H7 (cell line): ENCODE data around the gene SFN. TPM values are rescaled to one million over a fixed set of nuclear protein-coding genes. Genes with fewer than 3 reads are reported as not detected.
"Not testable (repeated sequence)": the region's sequence is repeated elsewhere in the genome, so short reads cannot be mapped to it uniquely, and the experiment has no call there.

ENCODE experiments used
- DNase-seq: peaks from one replicate; pipeline ENCODE4 v3.0.0; 2012
- H3K27me3 ChIP-seq: 2 replicates; pipeline ENCODE4 v1.6.0; 2011; ENCODE audit warnings: mild to moderate bottlenecking, low read length; ENCODE audit not compliant: control insufficient read depth, insufficient read depth
- H3K36me3 ChIP-seq: replicated peaks from 2 replicates; pipeline ENCODE4 v1.5.1; 2011; ENCODE audit warnings: low read length; ENCODE audit not compliant: control insufficient read depth, insufficient read depth
- H3K4me3 ChIP-seq: 2 replicates; pipeline ENCODE4 v1.5.1; 2011; ENCODE audit warnings: low read depth, mild to moderate bottlenecking, control low read depth, low read length, moderate library complexity; ENCODE audit not compliant: insufficient read depth
- total RNA-seq: library from RNA; depleted of rRNA; stranded (reverse); fragments of >200 nt; shearing (Covaris generic); gene quantifications from 2 replicates; pipeline ENCODE4 v1.2.3, GENCODE V29; 2014

The SFN gene
- total RNA-seq, 1 experiment from 2014 or later = 11.3 TPM

GRCh38 chr1:26853600-26853999 lies 9.3 kb upstream of the SFN start:
- H3K4me3 ChIP-seq = no peak overlapping the region
- DNase-seq = no peak
- H3K36me3 ChIP-seq = peaks cover 18% of the 10 kb centered on the region
- H3K27me3 ChIP-seq = no peaks in the 10 kb centered on the region

- no peak for DNase-seq
- peaks cover 14% of the 10 kb centered on the region for H3K36me3 ChIP-seq
- H3K4me3 ChIP-seq = no peak overlapping the region
- no peaks in the 10 kb centered on the region for H3K27me3 ChIP-seq
Measured at GRCh38 chr1:26854906-26855305, 8.0 kb upstream of the SFN start.

GRCh38 chr1:26855636-26856035 lies 7.3 kb upstream of the SFN start:
- no peak for DNase-seq
- H3K27me3 ChIP-seq = no peaks in the 10 kb centered on the region
- no peak overlapping the region for H3K4me3 ChIP-seq
- peaks cover 13% of the 10 kb centered on the region for H3K36me3 ChIP-seq

GRCh38 chr1:26856181-26856580 lies 6.8 kb upstream of the SFN start:
- no peak overlapping the region for H3K4me3 ChIP-seq
- DNase-seq = no peak
- no peaks in the 10 kb centered on the region for H3K27me3 ChIP-seq
- H3K36me3 ChIP-seq = peaks cover 10% of the 10 kb centered on the region

DNA sequence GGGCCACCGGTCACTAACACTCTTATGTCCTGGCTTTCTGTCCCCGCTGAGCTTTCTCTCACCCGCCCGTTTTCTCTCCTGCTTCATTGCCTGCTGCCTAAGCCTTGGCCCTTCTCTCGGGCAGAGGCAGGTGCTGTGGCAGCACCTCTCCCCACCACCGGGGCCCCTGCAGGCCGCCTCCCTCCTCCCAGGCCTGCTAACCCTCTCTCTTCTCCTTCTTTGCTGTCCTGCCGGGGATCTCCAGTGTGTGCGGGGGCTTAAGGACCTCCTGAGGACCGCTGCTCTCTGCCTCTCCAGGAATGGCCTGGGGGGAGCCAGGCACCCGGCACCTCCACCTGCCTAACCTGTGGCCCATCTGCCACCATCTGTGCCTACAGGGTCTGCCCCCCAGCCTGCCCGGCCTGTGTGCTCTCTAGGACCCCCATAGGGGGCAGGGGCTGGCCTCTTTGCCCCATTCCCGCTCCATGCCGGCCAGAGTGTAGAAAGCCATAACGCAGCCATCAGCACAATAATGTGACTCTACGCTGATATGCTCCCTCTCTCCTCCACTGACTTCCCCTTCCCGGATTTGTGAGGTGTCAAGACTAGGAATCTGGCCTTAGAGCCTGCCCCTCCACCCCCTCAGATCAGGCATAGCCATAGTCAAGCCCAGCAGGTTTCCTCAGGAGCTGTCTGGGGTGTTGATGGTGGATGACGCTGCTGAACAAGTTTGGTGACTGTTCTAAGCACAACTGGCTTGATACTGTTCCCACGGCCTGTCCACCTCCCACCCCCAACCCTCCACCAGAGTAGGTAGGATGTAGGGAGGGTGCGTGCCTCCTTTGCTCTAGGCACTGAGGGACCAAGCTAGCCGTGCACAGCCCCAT lies 6.1 kb upstream of the SFN start:
- peak; percentile 74 for DNase-seq
- no peak overlapping the region for H3K4me3 ChIP-seq
- peaks cover 8% of the 10 kb centered on the region for H3K36me3 ChIP-seq
- H3K27me3 ChIP-seq = no peaks in the 10 kb centered on the region

- Histone ChIP-seq H3K36me3 (peaks cover 8% of the 10 kb centered on the region), H3K27me3 (no peaks in the 10 kb centered on the region)
- DNase-seq = no peak
Measured at GRCh38 chr1:26857473-26858060, 5.4 kb upstream of the SFN start.

DNA sequence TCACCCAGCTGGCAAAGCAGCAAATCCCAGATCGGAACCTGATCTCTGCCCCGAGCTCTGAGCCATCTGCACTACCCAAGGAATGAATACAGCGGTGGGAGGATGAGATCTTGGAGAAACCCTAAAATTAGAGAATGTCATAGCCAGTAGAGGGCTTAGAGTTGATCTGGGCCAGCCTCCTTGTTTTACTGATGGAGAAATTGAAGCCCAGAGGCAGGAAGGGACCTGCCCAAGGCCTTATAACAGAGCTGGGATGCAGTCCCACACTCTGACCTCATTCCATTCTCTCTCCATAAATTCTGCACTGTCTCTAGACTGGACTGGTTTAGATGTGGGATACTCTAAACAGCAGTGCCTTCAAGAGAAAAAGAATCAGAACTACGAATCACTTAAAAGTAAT lies 4.8 kb upstream of the SFN start:
- Histone ChIP-seq H3K27me3 (no peaks in the 10 kb centered on the region; the same call in 1 of the 2 replicates), H3K4me3 (no peak overlapping the region), H3K36me3 (peaks cover 8% of the 10 kb centered on the region)
- peak; percentile 30 for DNase-seq

More at GRCh38 chr1:26857473-26858060, 5.4 kb upstream of the SFN start:
- no peak overlapping the region for H3K4me3 ChIP-seq

GRCh38 chr1:26858891-26859640 lies 3.9 kb upstream of the SFN start:
- H3K36me3 ChIP-seq = peaks cover 1% of the 10 kb centered on the region
- no peak overlapping the region for H3K4me3 ChIP-seq
- peaks cover 6% of the 10 kb centered on the region for H3K27me3 ChIP-seq
- DNase-seq = no peak

DNA sequence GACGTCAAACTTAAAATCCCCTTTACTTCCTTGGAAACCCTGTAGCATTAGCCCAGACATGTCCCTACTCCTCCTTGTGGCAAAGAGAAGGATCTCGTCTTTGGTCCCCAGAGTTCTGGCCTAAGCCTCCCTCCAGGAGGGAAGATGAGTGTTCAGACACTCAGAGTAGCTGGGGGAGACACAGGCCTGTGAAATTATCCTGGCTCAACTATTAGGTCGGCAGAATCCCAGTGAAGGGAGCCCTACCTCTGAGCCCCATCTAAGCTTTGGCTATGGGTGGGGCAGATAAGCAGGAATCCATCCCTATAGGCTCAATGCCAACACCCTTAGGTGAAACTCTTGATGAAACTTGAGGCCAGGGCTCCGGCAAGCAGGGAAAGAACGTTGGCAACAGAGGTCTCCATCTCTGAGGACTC lies 1.7 kb upstream of the SFN start:
- peak; percentile 69 for DNase-seq
- Histone ChIP-seq H3K36me3 (no peaks in the 10 kb centered on the region), H3K27me3 (peaks cover 9% of the 10 kb centered on the region), H3K4me3 (no peak overlapping the region)

GRCh38 chr1:26861889-26862378 lies 1.0 kb upstream of the SFN start:
- DNase-seq = no peak
- Histone ChIP-seq H3K27me3 (peaks cover 9% of the 10 kb centered on the region), H3K36me3 (no peaks in the 10 kb centered on the region), H3K4me3 (no peak overlapping the region)

- peak overlapping the region; percentile 74; the same call in 1 of the 2 replicates for H3K4me3 ChIP-seq
- peaks cover 9% of the 10 kb centered on the region for H3K27me3 ChIP-seq
- DNase-seq = no peak
- no peaks in the 10 kb centered on the region for H3K36me3 ChIP-seq
Measured at GRCh38 chr1:26863685-26864077, 732 bp downstream of the SFN start.

GRCh38 chr1:26864610-26865480 lies 1.9 kb downstream of the SFN start:
- Histone ChIP-seq H3K36me3 (no peaks in the 10 kb centered on the region), H3K4me3 (peak overlapping the region; percentile 74), H3K27me3 (peaks cover 9% of the 10 kb centered on the region)
- DNase-seq = peak; percentile 99

- H3K4me3 ChIP-seq, H3K36me3 ChIP-seq, H3K27me3 ChIP-seq, DNase-seq: not testable (repeated sequence)
Measured at GRCh38 chr1:26873097-26873496, 10.1 kb downstream of the SFN start.

DNA sequence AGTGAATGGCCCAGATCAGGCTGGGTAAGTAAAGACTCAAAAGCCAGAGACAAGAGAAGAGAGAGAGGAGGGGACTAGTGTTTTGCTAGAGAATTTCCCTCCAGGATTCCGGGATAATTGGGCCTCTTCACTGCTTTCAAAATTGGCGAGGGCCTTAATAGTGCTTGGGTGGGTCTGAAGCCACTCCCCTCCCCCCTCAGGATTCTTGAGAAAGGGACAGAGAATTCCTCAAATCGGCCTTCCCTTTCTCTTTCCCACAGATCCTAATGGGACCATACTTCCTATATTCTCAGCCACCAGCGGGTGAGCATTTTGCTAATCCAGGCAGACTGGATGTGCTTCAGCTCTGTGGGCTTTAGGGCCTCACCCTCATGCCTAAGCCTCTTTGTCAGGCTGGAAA lies 11.9 kb downstream of the SFN start:
- no peak overlapping the region for H3K4me3 ChIP-seq
- peaks cover 5% of the 10 kb centered on the region for H3K36me3 ChIP-seq
- no peaks in the 10 kb centered on the region for H3K27me3 ChIP-seq
- DNase-seq = no peak
